Lung (tissue), 12 donors: ENCODE results near the gene XPO4. TPM values are rescaled to one million over a fixed set of nuclear protein-coding genes. Genes with fewer than 3 reads are reported as not detected.

Experiments used
- ATAC-seq: fragments of 200-7000 bp; cut with Tn5 transposase; one replicate; pipeline ENCODE4 v1.9.1; 2020; ENCODE audit warnings: moderate number of reproducible peaks; ENCODE audit not compliant: insufficient read depth, low FRiP score
- DNase-seq, 3 donors: peaks; one replicate each; pipeline ENCODE4 v3.0.0-alpha.2; 2013 to 2017
- H3K27ac ChIP-seq, 2 donors: one replicate each; pipeline ENCODE4 v1.5.1; 2013; ENCODE audit warnings: mild to moderate bottlenecking in 2 of 2, moderate library complexity in 2 of 2, control low read depth in 1 of 2, inconsistent platforms in 1 of 2, low read depth in 1 of 2, low read length in 1 of 2
- H3K27me3 ChIP-seq, 3 donors: one replicate each; pipeline ENCODE4 v1.5.1; 2013; ENCODE audit warnings: low read length in 2 of 3; ENCODE audit not compliant: control insufficient read depth in 3 of 3, insufficient read depth in 3 of 3
- H3K36me3 ChIP-seq, 4 donors: one replicate each; pipeline ENCODE4 v1.5.1; 2013; ENCODE audit warnings: low read length in 4 of 4, mild to moderate bottlenecking in 1 of 4, moderate library complexity in 1 of 4; ENCODE audit not compliant: control insufficient read depth in 4 of 4, insufficient read depth in 4 of 4
- H3K4me1 ChIP-seq, 5 donors: one replicate each; pipeline ENCODE4 v1.5.1; 2013; ENCODE audit warnings: low read length in 5 of 5, mild to moderate bottlenecking in 2 of 5, moderate library complexity in 1 of 5; ENCODE audit not compliant: control insufficient read depth in 5 of 5, insufficient read depth in 5 of 5
- H3K4me3 ChIP-seq: one replicate; pipeline ENCODE4 v1.5.1; 2013; ENCODE audit warnings: mild to moderate bottlenecking, control low read depth, moderate library complexity
- H3K9ac ChIP-seq, 2 donors: one replicate each; pipeline ENCODE4 v1.5.1; 2013; ENCODE audit warnings: low read length in 2 of 2, control low read depth in 1 of 2; ENCODE audit not compliant: insufficient read depth in 1 of 2
- H3K9me3 ChIP-seq, 4 donors: one replicate each; pipeline ENCODE4 v1.5.1; 2013; ENCODE audit warnings: low read length in 3 of 4, mild to moderate bottlenecking in 1 of 4, moderate library complexity in 1 of 4; ENCODE audit not compliant: control insufficient read depth in 4 of 4, insufficient read depth in 3 of 4
- CTCF ChIP-seq: IDR thresholded peaks from 2 replicates; pipeline ENCODE4 v1.5.1; 2012; ENCODE audit warnings: mild to moderate bottlenecking; ENCODE audit errors: control extremely low read depth, extremely low read depth
- WGBS, 2 donors: extraction: QIAGEN DNeasy Blood & Tissue Kit; methylation state at CpG; one replicate each; pipeline ENCODE4 v1.1.7; 2013; 5-methylcytosine and 5-hydroxymethylcytosine counted together
- polyA plus RNA-seq, 2 donors: library from polyadenylated mRNA; stranded (reverse); fragments of 200-250 nt; gene quantifications; one replicate each; pipeline ENCODE4 v1.2.1, GENCODE V29; 2013
- total RNA-seq, 2 donors: library from RNA; depleted of rRNA in 1 of 2; stranded (reverse); fragments of >200 nt in 1 of 2; gene quantifications; one replicate each; pipeline ENCODE4 v1.2.1, GENCODE V29; 2014 to 2021
- donor health status: control.
- donor health status: control.
- donor health status: Bipolar disorder and iron deficiency.
- donor health status: healthy.
- donor health status: DM: yes; HTN: yes; CAD: no.

XPO4 gene
- total and polyA plus RNA-seq, 4 donors, result 3.1 to 25.5 (median 9.9) TPM

DNA sequence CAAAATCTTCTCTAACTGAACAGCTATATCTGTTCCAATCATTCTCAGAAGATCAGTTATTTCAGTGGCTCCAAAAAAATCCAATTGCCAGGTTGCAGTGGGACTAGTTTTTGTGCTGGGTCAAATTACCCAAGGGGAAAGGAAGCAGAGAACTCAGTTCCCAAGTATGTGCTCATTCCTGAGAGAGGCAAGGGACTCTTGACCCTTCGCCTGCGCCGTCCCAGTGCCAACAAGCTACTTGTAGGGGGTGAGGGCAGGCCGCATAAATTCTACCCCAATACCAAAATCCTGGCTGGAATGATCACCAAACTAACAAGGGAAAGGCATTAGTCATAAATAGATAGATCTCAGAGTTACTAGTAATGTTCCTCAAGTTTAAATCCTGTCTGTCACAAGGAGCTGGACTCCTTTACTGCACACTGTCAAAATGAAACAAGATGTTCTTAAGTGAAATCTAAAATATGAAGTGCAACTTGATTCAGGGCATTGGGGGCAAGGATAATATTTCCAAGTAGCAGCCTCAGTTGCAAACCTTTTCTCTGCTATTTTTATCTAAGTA lies 50.6 kb downstream of the XPO4 start:
- no peak overlapping the region for H3K4me3 ChIP-seq
- no peaks in the 10 kb centered on the region for H3K27me3 ChIP-seq
- peak overlapping the region in 1 of 2 donors; percentile 33 for H3K27ac ChIP-seq
- peaks cover 0 to 11% (median 0%) of the 10 kb centered on the region in 5 donors for H3K4me1 ChIP-seq
- ATAC-seq (no peak), DNase-seq (peak in 1 of 3 donors; percentile 9)
- H3K9me3 ChIP-seq, result no peaks in the 10 kb centered on the region
- TF ChIP-seq CTCF, result no peak
- WGBS, 2 donors, result 75 to 89% methylated on average over 4 of the region's 4 CpGs
- peaks cover 0 to 7% (median 5%) of the 10 kb centered on the region in 4 donors for H3K36me3 ChIP-seq
- H3K9ac ChIP-seq, result no peak overlapping the region

DNA sequence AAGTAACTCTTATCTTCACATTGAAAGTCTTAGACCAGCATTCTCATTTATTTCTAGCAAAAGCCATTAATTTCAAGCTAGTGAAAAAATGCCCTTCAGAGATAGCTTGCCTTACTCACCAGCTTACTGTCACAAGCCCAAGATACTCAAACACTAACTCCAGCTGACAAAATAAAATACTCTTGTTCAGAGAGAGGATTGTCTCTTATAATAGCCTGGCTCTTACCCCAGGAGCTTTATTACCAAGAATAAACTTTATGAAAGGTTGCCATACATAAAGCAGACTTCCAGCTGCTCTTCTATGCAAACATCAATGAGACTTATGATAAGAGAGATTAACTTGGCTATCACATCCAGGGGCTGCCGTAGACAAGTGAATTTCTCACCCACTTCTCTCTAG lies 53.6 kb downstream of the XPO4 start:
- Histone ChIP-seq H3K9ac (no peak overlapping the region), H3K27ac (peak overlapping the region in 1 of 2 donors; percentile 53), H3K4me1 (peaks cover 0 to 14% (median 0%) of the 10 kb centered on the region in 5 donors), H3K27me3 (no peaks in the 10 kb centered on the region), H3K36me3 (peaks cover 0 to 2% (median under 1%) of the 10 kb centered on the region in 4 donors), H3K4me3 (no peak overlapping the region), H3K9me3 (no peaks in the 10 kb centered on the region)
- WGBS, 2 donors, result 79 to 88% methylated on average over 1 of the region's 1 CpG
- TF ChIP-seq CTCF, result no peak
- no peak for ATAC-seq
- DNase-seq, result peak in 1 of 3 donors; percentile 15

- Histone ChIP-seq H3K9ac (no peak overlapping the region), H3K9me3 (no peaks in the 10 kb centered on the region), H3K27ac (no peak overlapping the region), H3K36me3 (peaks cover 0 to 2% (median 0%) of the 10 kb centered on the region in 4 donors), H3K4me1 (peaks cover 0 to 14% (median 0%) of the 10 kb centered on the region in 5 donors), H3K4me3 (no peak overlapping the region), H3K27me3 (no peaks in the 10 kb centered on the region)
- DNase-seq (no peak), ATAC-seq (no peak)
- no peak for TF ChIP-seq CTCF
Measured at GRCh38 chr13:20848203-20848602, 54.3 kb downstream of the XPO4 start.

DNA sequence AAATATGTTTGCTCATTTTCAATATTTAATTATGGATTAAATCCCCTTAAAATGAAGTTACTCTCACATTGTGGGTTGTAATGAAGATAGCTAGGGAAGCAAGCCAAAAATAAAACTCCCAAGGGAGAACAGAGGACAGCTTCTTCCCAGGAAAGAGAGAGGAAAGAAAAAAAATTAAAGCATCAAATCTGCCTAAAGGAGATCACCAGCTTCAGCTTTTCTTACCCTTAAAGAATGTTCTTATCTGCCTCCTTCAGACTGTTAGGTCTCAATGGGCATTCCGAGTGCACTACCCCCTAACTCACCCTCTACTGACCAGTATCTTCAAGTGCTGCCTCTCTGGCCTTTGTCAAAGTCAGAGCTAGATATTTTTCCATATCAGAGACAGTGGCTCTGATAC lies 55.2 kb downstream of the XPO4 start:
- H3K27ac ChIP-seq, result peak overlapping the region in 1 of 2 donors; percentile 45
- DNase-seq, result peak in 1 of 3 donors; percentile 10

More for the DNA sequence above, 55.2 kb downstream of the XPO4 start:
- no peak for ATAC-seq
- Histone ChIP-seq H3K27me3 (no peaks in the 10 kb centered on the region), H3K36me3 (peaks cover 0 to 2% (median 0%) of the 10 kb centered on the region in 4 donors), H3K9ac (no peak overlapping the region), H3K4me1 (peaks cover 0 to 14% (median 0%) of the 10 kb centered on the region in 5 donors), H3K4me3 (no peak overlapping the region), H3K9me3 (no peaks in the 10 kb centered on the region)
- no peak for TF ChIP-seq CTCF
- WGBS, 2 donors, result 67 to 95% methylated on average over 1 of the region's 1 CpG
